CD4-positive, alpha-beta T cell (primary cell): ENCODE measurements around the gene NAB1. TPM values are rescaled to one million over a fixed set of nuclear protein-coding genes. Genes with fewer than 3 reads are reported as not detected.

Experiments used
- ATAC-seq: fragments of 200-7000 bp; cut with Tn5 transposase; one replicate; pipeline ENCODE4 v1.10.0; 2022; ENCODE audit warnings: mild to moderate bottlenecking; ENCODE audit not compliant: poor library complexity
- CTCF ChIA-PET: fragments of 350-600 bp; sonication (Branson Sonifier 250); formaldehyde crosslinking; loops from one replicate; lab custom pipeline; 2021; ENCODE audit warnings: antibody characterized with exemption, inconsistent platforms; lab: Charles Lee
- POLR2A ChIA-PET: fragments of 350-600 bp; sonication (Branson Sonifier 250); formaldehyde crosslinking; loops from one replicate; lab custom pipeline; 2021; ENCODE audit warnings: antibody characterized with exemption, inconsistent platforms; lab: Charles Lee
- DNase-seq, 14 experiments: peaks; one replicate each; pipeline ENCODE4 v3.0.0-alpha.2; 2013 to 2020; ENCODE audit warnings: mixed read lengths in 2 of 14
- H3K27ac ChIP-seq, 2 donors: one replicate each; pipeline versions ENCODE4 v1.5.1 to v1.7.0; 2013; ENCODE audit warnings: low read length in 2 of 2, low read depth in 1 of 2, mild to moderate bottlenecking in 1 of 2
- H3K27me3 ChIP-seq, 2 experiments: 1 replicate in 1 of 2; 2 replicates in 1 of 2; pipeline versions ENCODE4 v1.6.1 to v1.7.0; 2013; ENCODE audit warnings: low read length in 2 of 2, control low read depth in 1 of 2, mild to moderate bottlenecking in 1 of 2, moderate library complexity in 1 of 2; ENCODE audit not compliant: insufficient read depth in 2 of 2, control insufficient read depth in 1 of 2
- H3K36me3 ChIP-seq: one replicate; pipeline ENCODE4 v1.6.1; 2013; ENCODE audit warnings: low read length, control low read depth; ENCODE audit not compliant: insufficient read depth
- H3K4me1 ChIP-seq: one replicate; pipeline ENCODE4 v1.6.1; 2013; ENCODE audit warnings: low read length, control low read depth; ENCODE audit not compliant: insufficient read depth
- H3K4me3 ChIP-seq: one replicate; pipeline ENCODE4 v1.5.1; 2013; ENCODE audit warnings: mild to moderate bottlenecking, low read length, moderate library complexity
- H3K9me3 ChIP-seq, 2 experiments: 1 replicate in 1 of 2; 2 replicates in 1 of 2; pipeline versions ENCODE4 v1.6.1 to v1.7.0; 2013; ENCODE audit warnings: low read length in 2 of 2, mild to moderate bottlenecking in 2 of 2, control low read depth in 1 of 2, moderate library complexity in 1 of 2; ENCODE audit not compliant: control insufficient read depth in 1 of 2, insufficient read depth in 1 of 2
- H3K27ac Mint-ChIP-seq: one replicate; pipeline ENCODE4 v1.8.0; 2020; ENCODE audit warnings: mixed read lengths
- H3K27me3 Mint-ChIP-seq: one replicate; pipeline ENCODE4 v1.8.0; 2021; ENCODE audit warnings: mixed read lengths
- H3K36me3 Mint-ChIP-seq: one replicate; pipeline ENCODE4 v1.8.0; 2021; ENCODE audit warnings: low read depth, mixed read lengths
- H3K4me1 Mint-ChIP-seq: one replicate; pipeline ENCODE4 v1.8.0; 2021; ENCODE audit warnings: low read depth, mixed read lengths
- H3K4me3 Mint-ChIP-seq: one replicate; pipeline ENCODE4 v1.8.0; 2020; ENCODE audit warnings: mild to moderate bottlenecking, mixed read lengths
- H3K9me3 Mint-ChIP-seq: one replicate; pipeline ENCODE4 v1.8.0; 2020; ENCODE audit warnings: mixed read lengths
- intact Hi-C, 2 experiments: fragments of 100-400 bp; cut with DNase I in 1 of 2; cut with micrococcal nuclease in 1 of 2; formaldehyde crosslinking; loops; one replicate each; pipeline versions ENCODE4 v1.15.1 to v1.9.0; 2023 to 2025; cut with DNase I, micrococcal nuclease
- total RNA-seq, 174 experiments: library from RNA in 2 of 174; stranded (reverse) in 2 of 174; gene quantifications; one replicate each; pipeline ENCODE4 v1.2.3 and lab custom pipeline; 2021 to 2026
- TF ChIP-seq, protein P1 (sequence below): fragments of 200-600 bp; IDR thresholded peaks from one replicate; pipeline ENCODE4 v1.8.0; 2022; ENCODE audit warnings: antibody characterized with exemption, mild to moderate bottlenecking

The NAB1 gene
- total RNA-seq, 2 experiments from 2014 or later: 20.0 to 21.1 TPM

DNA sequence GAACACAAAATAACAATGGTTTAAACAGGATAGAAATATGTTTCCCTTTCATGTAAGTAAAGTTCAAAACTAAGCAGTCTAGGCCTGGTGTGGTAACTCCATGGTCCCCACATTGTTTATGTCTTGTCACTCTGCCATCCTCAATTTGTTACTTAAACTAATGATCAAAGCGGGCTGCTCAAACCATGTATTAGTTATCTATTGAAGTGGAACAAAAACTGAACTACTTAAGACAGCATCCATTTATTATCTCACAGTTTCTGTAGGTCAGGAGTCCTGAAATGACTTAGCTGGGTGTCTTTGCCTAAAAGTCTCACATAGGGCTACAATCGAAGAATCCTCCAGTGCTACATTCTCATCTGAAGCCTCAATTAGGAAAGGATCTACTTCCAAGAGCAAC lies 91.6 kb downstream of the NAB1 start:
- Histone ChIP-seq H3K36me3 (no peaks in the 10 kb centered on the region), H3K4me3 (no peak overlapping the region), H3K9me3 (no peaks in the 10 kb centered on the region), H3K4me1 (no peaks in the 10 kb centered on the region), H3K27ac (no peak overlapping the region), H3K27me3 (no peaks in the 10 kb centered on the region)
- Mint-ChIP-seq H3K27ac (no peak overlapping the region), H3K36me3 (no peaks in the 10 kb centered on the region), H3K4me1 (no peaks in the 10 kb centered on the region), H3K9me3 (no peaks in the 10 kb centered on the region), H3K27me3 (no peaks in the 10 kb centered on the region), H3K4me3 (no peak overlapping the region)
- no peak for DNase-seq
- intact Hi-C loops: no loop called here
- ATAC-seq: no peak
- TF ChIP-seq, protein P1, sequence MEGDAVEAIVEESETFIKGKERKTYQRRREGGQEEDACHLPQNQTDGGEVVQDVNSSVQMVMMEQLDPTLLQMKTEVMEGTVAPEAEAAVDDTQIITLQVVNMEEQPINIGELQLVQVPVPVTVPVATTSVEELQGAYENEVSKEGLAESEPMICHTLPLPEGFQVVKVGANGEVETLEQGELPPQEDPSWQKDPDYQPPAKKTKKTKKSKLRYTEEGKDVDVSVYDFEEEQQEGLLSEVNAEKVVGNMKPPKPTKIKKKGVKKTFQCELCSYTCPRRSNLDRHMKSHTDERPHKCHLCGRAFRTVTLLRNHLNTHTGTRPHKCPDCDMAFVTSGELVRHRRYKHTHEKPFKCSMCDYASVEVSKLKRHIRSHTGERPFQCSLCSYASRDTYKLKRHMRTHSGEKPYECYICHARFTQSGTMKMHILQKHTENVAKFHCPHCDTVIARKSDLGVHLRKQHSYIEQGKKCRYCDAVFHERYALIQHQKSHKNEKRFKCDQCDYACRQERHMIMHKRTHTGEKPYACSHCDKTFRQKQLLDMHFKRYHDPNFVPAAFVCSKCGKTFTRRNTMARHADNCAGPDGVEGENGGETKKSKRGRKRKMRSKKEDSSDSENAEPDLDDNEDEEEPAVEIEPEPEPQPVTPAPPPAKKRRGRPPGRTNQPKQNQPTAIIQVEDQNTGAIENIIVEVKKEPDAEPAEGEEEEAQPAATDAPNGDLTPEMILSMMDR: no peak
- CTCF ChIA-PET: no interaction called here
- POLR2A ChIA-PET: no interaction called here

Other genes with a start within 250 kb of the NAB1 start
- 10 to 100 TPM; 41.2 to 47.8 TPM for gene MFSD6, start 240.7 kb upstream of the NAB1 start, total RNA-seq
- gene NEMP2, start 114.4 kb upstream of the NAB1 start, total RNA-seq: 10 to 100 TPM; 11.6 to 12.2 TPM
- gene GLS, start 231.7 kb downstream of the NAB1 start, total RNA-seq: 100 to 1,000 TPM; 215 to 224 TPM